Stomach (tissue), 9 donors: ENCODE measurements around the gene GLUD1. TPM values are rescaled to one million over a fixed set of nuclear protein-coding genes. Genes with fewer than 3 reads are reported as not detected.
A peak's percentile ranks its signal among the peaks of the same experiment; 100 is the strongest.
"Not testable (repeated sequence)": the region's sequence is repeated elsewhere in the genome, so short reads cannot be mapped to it uniquely, and the experiment has no call there.

ENCODE experiments used
- DNase-seq, 2 donors: peaks; one replicate each; pipeline versions ENCODE4 v3.0.0 to v3.0.0-alpha.2; 2013 to 2019
- H3K27ac ChIP-seq, 5 donors: fragments of 200-600 bp in 4 of 5; sonication (generic) in 4 of 5; one replicate each; pipeline ENCODE4 v1.5.1; 2013 to 2019; ENCODE audit warnings: mild to moderate bottlenecking in 1 of 5, moderate library complexity in 1 of 5
- H3K27me3 ChIP-seq, 3 donors: fragments of 200-600 bp; sonication (generic); one replicate each; pipeline ENCODE4 v1.5.1; 2017 to 2019; ENCODE audit warnings: mixed run types in 1 of 3
- H3K36me3 ChIP-seq, 4 donors: fragments of 200-600 bp; sonication (generic); 1 replicate in 3 of 4; 2 replicates in 1 of 4; pipeline ENCODE4 v1.5.1; 2016 to 2019
- H3K4me1 ChIP-seq, 4 donors: fragments of 200-600 bp; sonication (generic); one replicate each; pipeline ENCODE4 v1.5.1; 2016 to 2019
- H3K4me3 ChIP-seq, 4 donors: fragments of 200-600 bp; sonication (generic) in 3 of 4; one replicate each; pipeline ENCODE4 v1.5.1; 2016 to 2019; ENCODE audit warnings: mild to moderate bottlenecking in 1 of 4
- H3K9me3 ChIP-seq, 4 donors: fragments of 200-600 bp; sonication (generic); one replicate each; pipeline ENCODE4 v1.5.1; 2016 to 2019
- CTCF ChIP-seq, 7 experiments: fragments of 450-650 bp in 4 of 7; fragments of 200-600 bp in 3 of 7; sonication (generic) in 3 of 7; IDR thresholded peaks; one replicate each; pipeline ENCODE4 v1.5.1; 2016 to 2019; ENCODE audit warnings: antibody characterized with exemption in 7 of 7, control low read depth in 2 of 7, mild to moderate bottlenecking in 1 of 7
- EP300 ChIP-seq: sonication (generic); formaldehyde crosslinking; IDR thresholded peaks from one replicate; pipeline ENCODE4 v1.6.1; 2017; ENCODE audit warnings: antibody characterized with exemption
- POLR2A ChIP-seq, 4 donors: fragments of 450-650 bp; IDR thresholded peaks; one replicate each; pipeline ENCODE4 v1.6.1; 2016; ENCODE audit warnings: antibody characterized with exemption in 4 of 4, control low read depth in 2 of 4, mild to moderate bottlenecking in 1 of 4, moderate library complexity in 1 of 4
- POLR2AphosphoS5 ChIP-seq, 3 donors: sonication (generic); formaldehyde crosslinking; IDR thresholded peaks; one replicate each; pipeline ENCODE4 v1.6.1; 2016; ENCODE audit warnings: antibody characterized with exemption in 3 of 3
- WGBS, 5 donors: extraction: QIAGEN DNeasy Blood & Tissue Kit in 3 of 5; methylation state at CpG; one replicate each; pipeline versions ENCODE4 v1.1.5 to v1.1.7; 2013 to 2018; 5-methylcytosine and 5-hydroxymethylcytosine counted together
- intact Hi-C: fragments of 100-400 bp; cut with DNase I; formaldehyde crosslinking; loops from one replicate; pipeline ENCODE4 v1.15.1; 2023; ENCODE audit warnings: low total_unique reads
- polyA plus RNA-seq, 3 donors: library from polyadenylated mRNA; stranded (reverse); fragments of 200-250 nt; gene quantifications; one replicate each; pipeline ENCODE4 v1.2.3, GENCODE V29; 2013
- total RNA-seq, 5 donors: library from RNA; depleted of rRNA; stranded (reverse); fragments of >200 nt; gene quantifications; one replicate each; pipeline versions ENCODE4 v1.1.0 to v1.2.3, GENCODE V29; 2014 to 2016
- donor health status: healthy with polysubstance abuse.
- donor health status: Bipolar disorder and iron deficiency.
- donor health status: healthy.

Gene GLUD1
- total and polyA plus RNA-seq, 8 donors, result 50.6 to 260 (median 66.2) TPM

GRCh38 chr10:87082219-87082618 lies 12.4 kb downstream of the GLUD1 start:
- peak in 1 of 2 donors; percentile 33 for DNase-seq
- H3K27me3 ChIP-seq, H3K4me3 ChIP-seq, H3K36me3 ChIP-seq, H3K9me3 ChIP-seq, intact Hi-C loops: not testable (repeated sequence)
- 28 to 53% (median 32%) methylated on average over 1 of the region's 1 CpG for WGBS, 5 donors
- peak in 1 of 3 donors; percentile 12 for TF ChIP-seq POLR2AphosphoS5 (IDR thresholded peaks at IDR 0.05)
- H3K4me1 ChIP-seq, result peaks cover 14 to 41% (median 28%) of the 10 kb centered on the region in 4 donors
- H3K27ac ChIP-seq, result peak overlapping the region in 4 of 5 donors; percentile 39 to 75 (median 72)

DNA sequence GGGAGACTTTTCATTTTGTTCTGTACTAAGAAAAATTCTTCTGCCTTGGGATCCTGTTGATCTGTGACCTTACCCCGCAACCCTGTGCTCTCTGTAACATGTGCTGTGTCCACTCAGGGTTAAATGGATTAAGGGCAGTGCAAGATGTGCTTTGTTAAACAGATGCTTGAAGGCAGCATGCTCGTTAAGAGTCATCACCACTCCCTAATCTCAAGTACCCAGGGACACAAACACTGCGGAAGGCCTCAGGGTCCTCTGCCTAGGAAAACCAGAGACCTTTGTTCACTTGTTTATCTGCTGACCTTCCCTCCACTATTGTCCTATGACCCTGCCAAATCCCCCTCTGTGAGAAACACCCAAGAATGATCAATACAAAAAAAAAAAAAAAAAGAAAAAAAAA lies 13.1 kb downstream of the GLUD1 start:
- intact Hi-C loops, H3K36me3 ChIP-seq, H3K4me3 ChIP-seq, H3K9me3 ChIP-seq, DNase-seq, H3K27me3 ChIP-seq: not testable (repeated sequence)
- Histone ChIP-seq H3K4me1 (peaks cover 14 to 40% (median 27%) of the 10 kb centered on the region in 4 donors), H3K27ac (peak overlapping the region in 3 of 5 donors; percentile 72 to 75 (median 72))
- WGBS, 5 donors, result 51 to 90% (median 82%) methylated on average over 1 to 3 of the region's 3 CpGs

- DNase-seq, result not testable (repeated sequence)
- 97 to 100% (median 98%) methylated on average over 1 to 26 of the region's 31 CpGs; no CpG with 5 or more reads in 1 of the 5 donors for WGBS, 5 donors
Measured at GRCh38 chr10:87080621-87081020, 14.0 kb downstream of the GLUD1 start.

GRCh38 chr10:87079106-87079836 lies 15.4 kb downstream of the GLUD1 start:
- TF ChIP-seq POLR2A (IDR thresholded peaks at IDR 0.05) (no peak), EP300 (no peak), POLR2AphosphoS5 (IDR thresholded peaks at IDR 0.05) (no peak), CTCF (IDR thresholded peaks at IDR 0.05) (no peak)
- Histone ChIP-seq H3K36me3 (peaks cover 0 to 16% (median 12%) of the 10 kb centered on the region in 4 donors), H3K4me3 (no peak overlapping the region), H3K27ac (no peak overlapping the region), H3K4me1 (peaks cover 10 to 31% (median 20%) of the 10 kb centered on the region in 4 donors), H3K27me3 (no peaks in the 10 kb centered on the region), H3K9me3 (no peaks in the 10 kb centered on the region)
- 77 to 86% (median 83%) methylated on average over 11 of the region's 11 CpGs for WGBS, 5 donors
- no peak for DNase-seq
- intact Hi-C loops, result no loop called here

More at GRCh38 chr10:87080621-87081020, 14.0 kb downstream of the GLUD1 start:
- intact Hi-C loops, H3K27me3 ChIP-seq, H3K36me3 ChIP-seq, H3K4me3 ChIP-seq, H3K9me3 ChIP-seq: not testable (repeated sequence)
- H3K27ac ChIP-seq, result peak overlapping the region in 1 of 5 donors; percentile 46
- H3K4me1 ChIP-seq, result peaks cover 14 to 40% (median 27%) of the 10 kb centered on the region in 4 donors

GRCh38 chr10:87076421-87076820 lies 18.2 kb downstream of the GLUD1 start:
- intact Hi-C loops, H3K27ac ChIP-seq, H3K4me1 ChIP-seq, H3K27me3 ChIP-seq, H3K9me3 ChIP-seq, H3K4me3 ChIP-seq, DNase-seq: not testable (repeated sequence)
- H3K36me3 ChIP-seq, result peaks cover 7 to 45% (median 41%) of the 10 kb centered on the region in 4 donors
- WGBS, 5 donors, result 63 to 87% (median 83%) methylated on average over 2 of the region's 2 CpGs

- Histone ChIP-seq H3K4me3 (no peak overlapping the region), H3K4me1 (no peaks in the 10 kb centered on the region), H3K27ac (no peak overlapping the region), H3K36me3 (peaks cover 17 to 82% (median 74%) of the 10 kb centered on the region in 4 donors), H3K9me3 (no peaks in the 10 kb centered on the region), H3K27me3 (no peaks in the 10 kb centered on the region)
- intact Hi-C loops, result no loop called here
- WGBS, 5 donors, result 44 to 71% (median 55%) methylated on average over 2 of the region's 2 CpGs
- DNase-seq, result no peak
- TF ChIP-seq POLR2A (IDR thresholded peaks at IDR 0.05) (no peak), POLR2AphosphoS5 (IDR thresholded peaks at IDR 0.05) (no peak), EP300 (no peak), CTCF (IDR thresholded peaks at IDR 0.05) (no peak)
Measured at GRCh38 chr10:87072449-87072848, 22.2 kb downstream of the GLUD1 start.
